CD1c-positive myeloid dendritic cell (primary cell): ENCODE measurements around the gene PCBD2.
"Not testable (repeated sequence)": the region's sequence is repeated elsewhere in the genome, so short reads cannot be mapped to it uniquely, and the experiment has no call there.

Experiments used
- DNase-seq: peaks from one replicate; pipeline ENCODE4 v3.0.0-alpha.2; 2016; ENCODE audit errors: extremely low spot score

PCBD2 gene

GRCh38 chr5:134963098-134963497, 58.2 kb downstream of the PCBD2 start:
- no peak for DNase-seq

GRCh38 chr5:134964359-134965270, 59.7 kb downstream of the PCBD2 start:
- DNase-seq, result no peak

- no peak for DNase-seq
Measured at GRCh38 chr5:134965271-134965825, 60.4 kb downstream of the PCBD2 start.

GRCh38 chr5:134967607-134968006, 62.7 kb downstream of the PCBD2 start, which contains the start of gene CATSPER3:
Gene CATSPER3, plus strand, starts transcription at chr5:134967907. Its CDS starts 85 bp downstream, at chr5:134967992.
- no peak for DNase-seq

- DNase-seq, result no peak
Measured at GRCh38 chr5:134968055-134968454, 63.1 kb downstream of the PCBD2 start.

GRCh38 chr5:134969166-134969565, 64.2 kb downstream of the PCBD2 start:
- no peak for DNase-seq

- no peak for DNase-seq
Measured at GRCh38 chr5:134975078-134975715, 70.3 kb downstream of the PCBD2 start.

GRCh38 chr5:134975843-134976242, 70.9 kb downstream of the PCBD2 start:
- no peak for DNase-seq

GRCh38 chr5:134976841-134977240, 71.9 kb downstream of the PCBD2 start:
- no peak for DNase-seq

GRCh38 chr5:134979416-134979815, 74.5 kb downstream of the PCBD2 start:
- no peak for DNase-seq

GRCh38 chr5:134982230-134982629, 77.3 kb downstream of the PCBD2 start:
- no peak for DNase-seq

- no peak for DNase-seq
Measured at GRCh38 chr5:134989266-134989830, 84.4 kb downstream of the PCBD2 start.

GRCh38 chr5:134990183-134990582, 85.3 kb downstream of the PCBD2 start:
- DNase-seq, result not testable (repeated sequence)

- no peak for DNase-seq
Measured at GRCh38 chr5:134992148-134992547, 87.2 kb downstream of the PCBD2 start.

GRCh38 chr5:134993161-134993560, 88.2 kb downstream of the PCBD2 start:
- no peak for DNase-seq

- no peak for DNase-seq
Measured at GRCh38 chr5:134994560-134995156, 89.7 kb downstream of the PCBD2 start.

- DNase-seq, result no peak
Measured at GRCh38 chr5:134995850-134996402, 91.0 kb downstream of the PCBD2 start.

GRCh38 chr5:134997015-134997414, 92.1 kb downstream of the PCBD2 start:
- no peak for DNase-seq

- DNase-seq, result not testable (repeated sequence)
Measured at GRCh38 chr5:134998068-134998467, 93.1 kb downstream of the PCBD2 start.

GRCh38 chr5:135004376-135004775, 99.4 kb downstream of the PCBD2 start:
- no peak for DNase-seq

- DNase-seq, result no peak
Measured at GRCh38 chr5:135005076-135005475, 100.1 kb downstream of the PCBD2 start.

- no peak for DNase-seq
Measured at GRCh38 chr5:135007305-135007704, 102.4 kb downstream of the PCBD2 start.
